Mucosa of descending colon (tissue), 3 donors: ENCODE measurements around the gene CNTNAP2. TPM values are rescaled to one million over a fixed set of nuclear protein-coding genes. Genes with fewer than 3 reads are reported as not detected.

Experiments used
- ATAC-seq: fragments of 200-7000 bp; cut with Tn5 transposase; one replicate; pipeline ENCODE4 v1.9.1; 2020; ENCODE audit warnings: mild to moderate bottlenecking, moderate library complexity
- DNase-seq, 3 donors: peaks; one replicate each; pipeline ENCODE4 v3.0.0-alpha.2; 2020
- H3K36me3 ChIP-seq: fragments of 200-600 bp; one replicate; pipeline ENCODE4 v1.8.0; 2021; ENCODE audit warnings: low read depth, mild to moderate bottlenecking
- H3K4me1 ChIP-seq: fragments of 200-600 bp; one replicate; pipeline ENCODE4 v1.8.0; 2021; ENCODE audit warnings: low read depth, mild to moderate bottlenecking
- H3K4me3 ChIP-seq: fragments of 200-600 bp; one replicate; pipeline ENCODE4 v1.8.0; 2021; ENCODE audit warnings: mild to moderate bottlenecking
- H3K9me3 ChIP-seq: fragments of 200-600 bp; one replicate; pipeline ENCODE4 v1.8.0; 2021; ENCODE audit warnings: mild to moderate bottlenecking
- intact Hi-C, 2 donors: fragments of 100-400 bp; cut with DNase I in 1 of 2; cut with micrococcal nuclease in 1 of 2; formaldehyde crosslinking; loops; one replicate each; pipeline versions ENCODE4 v1.11.0 to v1.11.1; 2022; cut with DNase I, micrococcal nuclease
- total RNA-seq, 3 donors: library from RNA; stranded (reverse); fragmentation: NEBNext Ultra II Directional in 2 of 3; extraction: Animal tissue kit (Norgen Biotek cat#: 25700) in 2 of 3; gene quantifications; one replicate each; pipeline versions ENCODE4 v1.2.1 to v1.2.4, GENCODE V29; 2021 to 2023
- TF ChIP-seq, protein P1 (sequence below): fragments of 200-600 bp; IDR thresholded peaks from one replicate; pipeline ENCODE4 v1.8.0; 2022; ENCODE audit warnings: antibody characterized with exemption, mild to moderate bottlenecking
- donor health status: DM: no; HTN: no; CAD: no; lungs with moderate emphysema.
- donor health status: DM: no; HTN: no; CAD: no.
- donor health status: DM: no; HTN: yes; CAD: no.

CNTNAP2 gene
- total RNA-seq, 3 donors from 2014 or later, result 3.1 to 5.9 (median 4.2) TPM

- intact Hi-C loops, result no loop called here
- Histone ChIP-seq H3K36me3 (no peaks in the 10 kb centered on the region), H3K9me3 (peaks cover 37% of the 10 kb centered on the region), H3K4me1 (no peaks in the 10 kb centered on the region), H3K4me3 (no peak overlapping the region)
- no peak for DNase-seq
- ATAC-seq, result no peak
- TF ChIP-seq, protein P1, sequence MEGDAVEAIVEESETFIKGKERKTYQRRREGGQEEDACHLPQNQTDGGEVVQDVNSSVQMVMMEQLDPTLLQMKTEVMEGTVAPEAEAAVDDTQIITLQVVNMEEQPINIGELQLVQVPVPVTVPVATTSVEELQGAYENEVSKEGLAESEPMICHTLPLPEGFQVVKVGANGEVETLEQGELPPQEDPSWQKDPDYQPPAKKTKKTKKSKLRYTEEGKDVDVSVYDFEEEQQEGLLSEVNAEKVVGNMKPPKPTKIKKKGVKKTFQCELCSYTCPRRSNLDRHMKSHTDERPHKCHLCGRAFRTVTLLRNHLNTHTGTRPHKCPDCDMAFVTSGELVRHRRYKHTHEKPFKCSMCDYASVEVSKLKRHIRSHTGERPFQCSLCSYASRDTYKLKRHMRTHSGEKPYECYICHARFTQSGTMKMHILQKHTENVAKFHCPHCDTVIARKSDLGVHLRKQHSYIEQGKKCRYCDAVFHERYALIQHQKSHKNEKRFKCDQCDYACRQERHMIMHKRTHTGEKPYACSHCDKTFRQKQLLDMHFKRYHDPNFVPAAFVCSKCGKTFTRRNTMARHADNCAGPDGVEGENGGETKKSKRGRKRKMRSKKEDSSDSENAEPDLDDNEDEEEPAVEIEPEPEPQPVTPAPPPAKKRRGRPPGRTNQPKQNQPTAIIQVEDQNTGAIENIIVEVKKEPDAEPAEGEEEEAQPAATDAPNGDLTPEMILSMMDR, result no peak
These were observed 449.3 kb downstream of the CNTNAP2 start for GRCh38 chr7:146565872-146566271.

DNA sequence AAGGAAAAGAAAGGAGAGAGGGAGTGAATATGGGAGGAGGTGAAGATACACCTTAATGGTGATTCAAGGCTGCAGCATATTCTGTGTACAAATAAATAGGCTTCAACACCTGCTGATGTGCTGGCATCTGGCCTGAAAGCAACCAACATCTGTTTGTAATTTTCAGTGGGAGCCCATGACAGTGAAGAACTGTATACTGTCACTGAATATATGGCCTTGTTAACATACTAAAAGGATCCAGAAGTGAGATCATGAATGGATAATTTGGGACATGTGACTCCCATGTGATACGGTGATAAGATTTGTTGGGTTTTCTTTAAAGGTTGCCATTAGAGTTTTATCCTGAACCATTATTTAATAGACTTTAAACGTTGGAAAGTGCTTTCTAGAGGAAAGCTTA, 459.3 kb downstream of the CNTNAP2 start:
- TF ChIP-seq, protein P1, result no peak
- intact Hi-C loops, result no loop called here
- H3K36me3 ChIP-seq, result no peaks in the 10 kb centered on the region
- no peak overlapping the region for H3K4me3 ChIP-seq
- ATAC-seq (no peak), DNase-seq (no peak)
- peaks cover 37% of the 10 kb centered on the region for H3K9me3 ChIP-seq
- H3K4me1 ChIP-seq, result no peaks in the 10 kb centered on the region

DNA sequence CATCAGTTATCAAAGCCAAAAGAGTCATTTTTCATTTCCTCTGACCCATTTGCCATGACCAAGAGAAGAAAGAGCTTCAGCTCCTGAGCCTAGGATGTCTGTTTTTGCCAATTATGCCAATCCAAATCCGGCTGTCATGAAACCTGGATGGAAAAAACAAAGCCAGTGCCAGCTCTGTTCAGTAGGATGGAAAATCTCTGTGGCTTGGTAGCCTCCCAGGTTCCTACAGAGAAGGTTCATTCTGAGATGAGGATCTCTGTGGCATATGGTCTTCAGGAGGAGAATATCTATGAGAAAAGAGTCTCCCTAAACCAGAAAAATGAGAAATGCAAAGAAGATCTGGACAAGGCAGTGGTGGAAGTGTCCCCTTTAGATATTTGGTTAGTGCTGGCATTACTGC, 475.4 kb downstream of the CNTNAP2 start:
- TF ChIP-seq, protein P1, result no peak
- no peaks in the 10 kb centered on the region for H3K36me3 ChIP-seq
- no peaks in the 10 kb centered on the region for H3K4me1 ChIP-seq
- DNase-seq (no peak), ATAC-seq (no peak)
- intact Hi-C loops, result no loop called here
- peaks cover 37% of the 10 kb centered on the region for H3K9me3 ChIP-seq
- H3K4me3 ChIP-seq, result no peak overlapping the region

DNA sequence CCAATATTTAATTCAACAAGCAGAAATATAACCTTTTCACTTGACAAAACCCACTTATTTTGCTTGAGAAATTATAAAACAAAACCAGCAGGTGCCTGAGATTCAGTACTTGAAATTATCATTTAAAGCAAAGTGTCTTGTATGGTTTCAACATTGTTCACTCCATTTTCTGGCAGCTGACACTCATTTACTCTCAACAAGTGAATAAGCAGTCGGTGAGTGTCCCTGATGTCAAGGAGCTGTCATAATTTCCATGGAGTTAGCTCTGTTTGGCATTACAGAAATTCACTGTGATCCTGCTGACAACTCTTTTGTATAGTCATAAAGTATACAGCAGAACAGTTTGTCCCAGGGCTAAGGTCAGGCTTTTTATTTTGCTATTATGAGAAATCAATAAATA, 490.0 kb downstream of the CNTNAP2 start:
- Histone ChIP-seq H3K36me3 (no peaks in the 10 kb centered on the region), H3K9me3 (peaks cover 19% of the 10 kb centered on the region), H3K4me1 (no peaks in the 10 kb centered on the region), H3K4me3 (no peak overlapping the region)
- TF ChIP-seq, protein P1, result no peak
- intact Hi-C loops, result no loop called here
- DNase-seq (no peak), ATAC-seq (no peak)

- no peak for DNase-seq
- no peak for ATAC-seq
- H3K36me3 ChIP-seq, result no peaks in the 10 kb centered on the region
- TF ChIP-seq, protein P1, result no peak
- intact Hi-C loops, result no loop called here
- no peaks in the 10 kb centered on the region for H3K4me1 ChIP-seq
- peaks cover 40% of the 10 kb centered on the region for H3K9me3 ChIP-seq
- H3K4me3 ChIP-seq, result no peak overlapping the region
These were observed 503.0 kb downstream of the CNTNAP2 start for GRCh38 chr7:146619641-146620040.

- intact Hi-C loops, result no loop called here
- no peak for DNase-seq
These were observed 510.3 kb downstream of the CNTNAP2 start for GRCh38 chr7:146626912-146627311.

More at GRCh38 chr7:146626912-146627311, 510.3 kb downstream of the CNTNAP2 start:
- TF ChIP-seq, protein P1, result no peak
- H3K4me3 ChIP-seq, result no peak overlapping the region
- no peaks in the 10 kb centered on the region for H3K4me1 ChIP-seq
- no peak for ATAC-seq
- H3K36me3 ChIP-seq, result no peaks in the 10 kb centered on the region
- H3K9me3 ChIP-seq, result peaks cover 40% of the 10 kb centered on the region
